PC-9 (cell line): ENCODE results near the gene SCAPER. TPM values are rescaled to one million over a fixed set of nuclear protein-coding genes. Genes with fewer than 3 reads are reported as not detected.

Experiments
- BruUV-seq: library from RNA; stranded (reverse); fragments of 400-500 nt; replicated peaks from 2 replicates; lab custom pipeline; 2021; lab: Mats Ljungman, UMichigan
- CTCF ChIA-PET: fragments of 300-600 bp; sonication (Branson Sonifier 250); formaldehyde crosslinking; loops from one replicate; lab custom pipeline; 2022; ENCODE audit warnings: antibody characterized with exemption; lab: Charles Lee
- POLR2A ChIA-PET: fragments of 300-600 bp; sonication (Branson Sonifier 250); formaldehyde crosslinking; loops from one replicate; lab custom pipeline; 2022; ENCODE audit warnings: antibody characterized with exemption; ENCODE audit not compliant: unreplicated experiment; lab: Charles Lee
- DNase-seq, 2 experiments: peaks; one replicate each; pipeline versions ENCODE4 v3.0.0 to v3.0.0-alpha.2; 2015 to 2022; ENCODE audit warnings: mixed read lengths in 1 of 2
- H2AFZ ChIP-seq: fragments of 200-600 bp; sonication (generic); 2 replicates; pipeline ENCODE4 v1.8.1; 2017; ENCODE audit warnings: antibody characterized with exemption
- H3F3A ChIP-seq: fragments of 200-600 bp; sonication (generic); 2 replicates; pipeline ENCODE4 v1.8.1; 2017; ENCODE audit warnings: antibody characterized with exemption, mild to moderate bottlenecking, low read depth; ENCODE audit not compliant: insufficient read depth
- H3K27ac ChIP-seq: fragments of 200-600 bp; sonication (generic); 2 replicates; pipeline ENCODE4 v1.6.1; 2016; ENCODE audit warnings: mixed run types
- H3K27me3 ChIP-seq: fragments of 200-600 bp; sonication (generic); 2 replicates; pipeline ENCODE4 v1.6.1; 2016; ENCODE audit warnings: low read depth, mixed run types; ENCODE audit not compliant: insufficient read depth
- H3K36me3 ChIP-seq: fragments of 200-600 bp; sonication (generic); 2 replicates; pipeline ENCODE4 v1.6.1; 2016; ENCODE audit warnings: low read depth, mixed run types
- H3K4me1 ChIP-seq: fragments of 200-600 bp; sonication (generic); replicated peaks from 2 replicates; pipeline ENCODE4 v1.6.1; 2016; ENCODE audit warnings: mixed run types; ENCODE audit not compliant: insufficient read depth
- H3K4me2 ChIP-seq: fragments of 200-600 bp; sonication (generic); 2 replicates; pipeline ENCODE4 v1.6.1; 2017; ENCODE audit warnings: mixed run types
- H3K4me3 ChIP-seq: fragments of 200-600 bp; sonication (generic); 2 replicates; pipeline ENCODE4 v1.6.1; 2016; ENCODE audit warnings: mixed run types
- H3K79me2 ChIP-seq: fragments of 200-600 bp; sonication (generic); 2 replicates; pipeline ENCODE4 v1.6.1; 2017; ENCODE audit warnings: low read depth, mixed run types
- H3K9me2 ChIP-seq: fragments of 200-600 bp; sonication (generic); 2 replicates; pipeline ENCODE4 v1.8.1; 2017; ENCODE audit warnings: mild to moderate bottlenecking; ENCODE audit not compliant: insufficient read depth
- H3K9me3 ChIP-seq: fragments of 200-600 bp; sonication (generic); 2 replicates; pipeline ENCODE4 v1.8.1; 2016; ENCODE audit warnings: low read depth; ENCODE audit not compliant: insufficient read depth
- H4K20me1 ChIP-seq: fragments of 200-600 bp; sonication (generic); 2 replicates; pipeline ENCODE4 v1.8.1; 2017; ENCODE audit not compliant: insufficient read depth
- CTCF ChIP-seq: fragments of 200-600 bp; sonication (generic); conservative IDR thresholded peaks from 2 replicates; pipeline ENCODE4 v1.6.1; 2017; ENCODE audit warnings: mixed run types, antibody characterized with exemption, mild to moderate bottlenecking, moderate library complexity
- EZH2 ChIP-seq: fragments of 200-600 bp; sonication (generic); IDR thresholded peaks from 2 replicates; pipeline ENCODE4 v1.8.0; 2017; ENCODE audit warnings: antibody characterized with exemption, low read depth
- intact Hi-C: fragments of 100-400 bp; cut with micrococcal nuclease; formaldehyde crosslinking; loops from one replicate; pipeline ENCODE4 v1.10.0; 2022; ENCODE audit not compliant: unreplicated experiment
- total RNA-seq: library from RNA; stranded (reverse); gene quantifications from 2 replicates; pipeline ENCODE4 v1.2.3, GENCODE V29; 2021

The SCAPER gene
- total RNA-seq, 1 experiment from 2014 or later, result 18.7 TPM

DNA sequence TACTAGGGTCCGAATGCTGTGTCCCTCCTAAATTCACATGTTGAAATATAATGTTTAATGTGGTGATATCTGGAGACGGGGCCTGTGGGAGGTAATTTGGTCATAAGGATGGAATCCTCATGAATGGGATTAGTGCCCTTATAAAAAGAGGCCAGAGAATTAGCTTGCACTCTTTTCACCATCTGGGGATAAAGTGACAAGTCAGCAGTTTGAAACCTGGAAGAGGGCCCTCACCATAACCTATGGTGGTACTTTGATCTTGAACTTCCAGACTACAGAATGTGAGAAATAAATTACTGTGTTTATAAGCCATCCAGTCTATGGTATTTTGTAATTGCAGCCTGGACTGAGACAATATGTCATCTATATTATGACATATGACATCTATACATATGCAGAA lies 436.4 kb downstream of the SCAPER start:
- POLR2A ChIA-PET, result no interaction called here

GRCh38 chr15:76467136-76467535 lies 438.0 kb downstream of the SCAPER start:
- TF ChIP-seq CTCF (no peak), EZH2 (no peak)
- POLR2A ChIA-PET, result no interaction called here
- H3K9me3 ChIP-seq, result no peaks in the 10 kb centered on the region
- H3K4me3 ChIP-seq, result no peak overlapping the region
- H3K36me3 ChIP-seq, result no peaks in the 10 kb centered on the region
- no peaks in the 10 kb centered on the region for H3K27me3 ChIP-seq
- H3K79me2 ChIP-seq, result no peaks in the 10 kb centered on the region
- BruUV-seq, result no TSS peak
- no peaks in the 10 kb centered on the region for H3F3A ChIP-seq
- CTCF ChIA-PET, result no interaction called here
- no peak overlapping the region for H2AFZ ChIP-seq
- H4K20me1 ChIP-seq, result no peaks in the 10 kb centered on the region
- intact Hi-C loops, result no loop called here
- H3K27ac ChIP-seq, result no peak overlapping the region
- DNase-seq, result no peak
- no peaks in the 10 kb centered on the region for H3K9me2 ChIP-seq
- H3K4me1 ChIP-seq, result no peaks in the 10 kb centered on the region
- H3K4me2 ChIP-seq, result no peak overlapping the region

More for the DNA sequence above, 436.4 kb downstream of the SCAPER start:
- no peaks in the 10 kb centered on the region for H3F3A ChIP-seq
- no peak overlapping the region for H3K4me3 ChIP-seq
- no peaks in the 10 kb centered on the region for H3K27me3 ChIP-seq
- intact Hi-C loops, result no loop called here
- no peaks in the 10 kb centered on the region for H3K4me1 ChIP-seq
- CTCF ChIA-PET, result no interaction called here
- H3K36me3 ChIP-seq, result no peaks in the 10 kb centered on the region
- no peak for DNase-seq
- no peaks in the 10 kb centered on the region for H3K9me3 ChIP-seq
- H3K4me2 ChIP-seq, result no peak overlapping the region
- no TSS peak for BruUV-seq
- no peaks in the 10 kb centered on the region for H3K9me2 ChIP-seq
- H2AFZ ChIP-seq, result no peak overlapping the region
- no peaks in the 10 kb centered on the region for H3K79me2 ChIP-seq
- H4K20me1 ChIP-seq, result no peaks in the 10 kb centered on the region
- TF ChIP-seq EZH2, result no peak
- TF ChIP-seq CTCF, result no peak
- no peak overlapping the region for H3K27ac ChIP-seq

GRCh38 chr15:76465728-76466127 lies 439.4 kb downstream of the SCAPER start:
- POLR2A ChIA-PET, result no interaction called here
- H3K36me3 ChIP-seq, result no peaks in the 10 kb centered on the region
- no TSS peak for BruUV-seq
- intact Hi-C loops, result no loop called here
- H3K9me2 ChIP-seq, result no peaks in the 10 kb centered on the region
- no peak for TF ChIP-seq EZH2
- no peak for TF ChIP-seq CTCF
- H3K4me1 ChIP-seq, result no peaks in the 10 kb centered on the region
- DNase-seq, result no peak
- H3K9me3 ChIP-seq, result 0 out of 2 replicates have a peak, but pooled peaks cover 4% of the 10 kb centered on the region
- no peak overlapping the region for H2AFZ ChIP-seq
- H4K20me1 ChIP-seq, result no peaks in the 10 kb centered on the region
- H3K79me2 ChIP-seq, result no peaks in the 10 kb centered on the region
- CTCF ChIA-PET, result no interaction called here
- H3F3A ChIP-seq, result no peaks in the 10 kb centered on the region
- no peak overlapping the region for H3K4me2 ChIP-seq
- no peak overlapping the region for H3K27ac ChIP-seq
- H3K27me3 ChIP-seq, result no peaks in the 10 kb centered on the region
- H3K4me3 ChIP-seq, result no peak overlapping the region
